ENCODE measurements around the gene GALNT16.

GALNT16 gene

GRCh38 chr14:69303086-69303485 lies 43.1 kb downstream of the GALNT16 start:
- no peak for ATAC-seq

DNA sequence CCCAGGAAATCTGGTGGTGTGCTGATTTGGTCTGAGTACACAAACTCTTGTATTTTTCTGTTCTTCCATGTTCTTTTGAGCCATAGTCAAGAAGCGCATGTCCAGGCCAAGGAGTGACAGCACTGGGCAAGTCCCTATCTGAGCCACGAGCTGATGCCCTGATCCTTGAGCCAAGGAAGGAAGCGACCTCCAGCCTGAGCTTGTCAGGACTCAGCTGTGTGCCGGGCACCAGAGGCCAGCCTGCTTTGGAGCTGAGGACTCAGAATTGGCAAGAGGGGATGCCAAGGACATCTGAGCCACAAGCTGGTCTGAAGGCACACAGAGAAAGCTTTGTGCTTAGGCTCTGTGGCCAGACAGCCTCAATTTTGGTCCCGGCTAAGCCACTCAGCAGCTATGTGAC lies 52.6 kb downstream of the GALNT16 start:
- ATAC-seq: no peak
- TF ChIP-seq ZNF8 (CRISPR knock-in tag; IDR thresholded peaks at IDR 0.05) (no peak), ARNTL (CRISPR knock-in tag; IDR thresholded peaks at IDR 0.05; ENCODE audit: borderline replicate concordance, low read depth) (no peak), RARB (CRISPR knock-in tag; IDR thresholded peaks at IDR 0.05) (no peak), TCF4 (CRISPR knock-in tag; IDR thresholded peaks at IDR 0.05; ENCODE audit: borderline replicate concordance) (no peak), PPARA (CRISPR knock-in tag; IDR thresholded peaks at IDR 0.05; ENCODE audit: borderline replicate concordance) (no peak), GLIS3 (CRISPR knock-in tag; IDR thresholded peaks at IDR 0.05) (no peak), ZFP30 (CRISPR knock-in tag; IDR thresholded peaks at IDR 0.05) (no peak), ESRRG (CRISPR knock-in tag; IDR thresholded peaks at IDR 0.05) (no peak), TSHZ2 (CRISPR knock-in tag; IDR thresholded peaks at IDR 0.05) (no peak), ZFP3 (CRISPR knock-in tag; IDR thresholded peaks at IDR 0.05) (no peak), ZC3H10 (CRISPR knock-in tag; IDR thresholded peaks at IDR 0.05) (no peak), SNAI2 (CRISPR knock-in tag; IDR thresholded peaks at IDR 0.05) (no peak)

More at GRCh38 chr14:69303086-69303485, 43.1 kb downstream of the GALNT16 start:
- TF ChIP-seq TSHZ2 (CRISPR knock-in tag; IDR thresholded peaks at IDR 0.05) (no peak), PPARA (CRISPR knock-in tag; IDR thresholded peaks at IDR 0.05; ENCODE audit: borderline replicate concordance) (no peak), ZC3H10 (CRISPR knock-in tag; IDR thresholded peaks at IDR 0.05) (no peak), RARB (CRISPR knock-in tag; IDR thresholded peaks at IDR 0.05) (no peak), OSR1 (CRISPR knock-in tag; IDR thresholded peaks at IDR 0.05) (no peak), POU6F1 (CRISPR knock-in tag; IDR thresholded peaks at IDR 0.05; ENCODE audit: borderline replicate concordance, low read depth) (no peak), TOX (CRISPR knock-in tag; IDR thresholded peaks at IDR 0.05; ENCODE audit: borderline replicate concordance) (no peak), CSDC2 (CRISPR knock-in tag; IDR thresholded peaks at IDR 0.05) (no peak), GLIS3 (CRISPR knock-in tag; IDR thresholded peaks at IDR 0.05) (no peak), ESRRG (CRISPR knock-in tag; IDR thresholded peaks at IDR 0.05) (no peak), ZFP30 (CRISPR knock-in tag; IDR thresholded peaks at IDR 0.05) (no peak), ZNF70 (CRISPR knock-in tag; IDR thresholded peaks at IDR 0.05) (no peak), ARNTL (CRISPR knock-in tag; IDR thresholded peaks at IDR 0.05; ENCODE audit: borderline replicate concordance, low read depth) (no peak), ZFP3 (CRISPR knock-in tag; IDR thresholded peaks at IDR 0.05) (no peak), ZNF565 (CRISPR knock-in tag; conservative IDR thresholded peaks at IDR 0.05; ENCODE audit: low read depth) (no peak)
- TF ChIP-seq, protein P1, sequence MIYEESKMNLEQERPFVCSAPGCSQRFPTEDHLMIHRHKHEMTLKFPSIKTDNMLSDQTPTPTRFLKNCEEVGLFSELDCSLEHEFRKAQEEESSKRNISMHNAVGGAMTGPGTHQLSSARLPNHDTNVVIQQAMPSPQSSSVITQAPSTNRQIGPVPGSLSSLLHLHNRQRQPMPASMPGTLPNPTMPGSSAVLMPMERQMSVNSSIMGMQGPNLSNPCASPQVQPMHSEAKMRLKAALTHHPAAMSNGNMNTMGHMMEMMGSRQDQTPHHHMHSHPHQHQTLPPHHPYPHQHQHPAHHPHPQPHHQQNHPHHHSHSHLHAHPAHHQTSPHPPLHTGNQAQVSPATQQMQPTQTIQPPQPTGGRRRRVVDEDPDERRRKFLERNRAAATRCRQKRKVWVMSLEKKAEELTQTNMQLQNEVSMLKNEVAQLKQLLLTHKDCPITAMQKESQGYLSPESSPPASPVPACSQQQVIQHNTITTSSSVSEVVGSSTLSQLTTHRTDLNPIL (CRISPR knock-in tag; IDR thresholded peaks at IDR 0.05; ENCODE audit: low read depth): no peak
- TF ChIP-seq, protein P2, sequence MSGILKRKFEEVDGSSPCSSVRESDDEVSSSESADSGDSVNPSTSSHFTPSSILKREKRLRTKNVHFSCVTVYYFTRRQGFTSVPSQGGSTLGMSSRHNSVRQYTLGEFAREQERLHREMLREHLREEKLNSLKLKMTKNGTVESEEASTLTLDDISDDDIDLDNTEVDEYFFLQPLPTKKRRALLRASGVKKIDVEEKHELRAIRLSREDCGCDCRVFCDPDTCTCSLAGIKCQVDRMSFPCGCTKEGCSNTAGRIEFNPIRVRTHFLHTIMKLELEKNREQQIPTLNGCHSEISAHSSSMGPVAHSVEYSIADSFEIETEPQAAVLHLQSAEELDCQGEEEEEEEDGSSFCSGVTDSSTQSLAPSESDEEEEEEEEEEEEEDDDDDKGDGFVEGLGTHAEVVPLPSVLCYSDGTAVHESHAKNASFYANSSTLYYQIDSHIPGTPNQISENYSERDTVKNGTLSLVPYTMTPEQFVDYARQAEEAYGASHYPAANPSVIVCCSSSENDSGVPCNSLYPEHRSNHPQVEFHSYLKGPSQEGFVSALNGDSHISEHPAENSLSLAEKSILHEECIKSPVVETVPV (CRISPR knock-in tag; IDR thresholded peaks at IDR 0.05): no peak
- TF ChIP-seq, protein P3, sequence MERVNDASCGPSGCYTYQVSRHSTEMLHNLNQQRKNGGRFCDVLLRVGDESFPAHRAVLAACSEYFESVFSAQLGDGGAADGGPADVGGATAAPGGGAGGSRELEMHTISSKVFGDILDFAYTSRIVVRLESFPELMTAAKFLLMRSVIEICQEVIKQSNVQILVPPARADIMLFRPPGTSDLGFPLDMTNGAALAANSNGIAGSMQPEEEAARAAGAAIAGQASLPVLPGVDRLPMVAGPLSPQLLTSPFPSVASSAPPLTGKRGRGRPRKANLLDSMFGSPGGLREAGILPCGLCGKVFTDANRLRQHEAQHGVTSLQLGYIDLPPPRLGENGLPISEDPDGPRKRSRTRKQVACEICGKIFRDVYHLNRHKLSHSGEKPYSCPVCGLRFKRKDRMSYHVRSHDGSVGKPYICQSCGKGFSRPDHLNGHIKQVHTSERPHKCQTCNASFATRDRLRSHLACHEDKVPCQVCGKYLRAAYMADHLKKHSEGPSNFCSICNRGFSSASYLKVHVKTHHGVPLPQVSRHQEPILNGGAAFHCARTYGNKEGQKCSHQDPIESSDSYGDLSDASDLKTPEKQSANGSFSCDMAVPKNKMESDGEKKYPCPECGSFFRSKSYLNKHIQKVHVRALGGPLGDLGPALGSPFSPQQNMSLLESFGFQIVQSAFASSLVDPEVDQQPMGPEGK (CRISPR knock-in tag; IDR thresholded peaks at IDR 0.05; ENCODE audit: borderline replicate concordance): no peak

All from SK-N-SH treated with all-trans-retinoic acid at 6 μM for 48 hours (cell line).